Myocyte (in vitro differentiated cells): ENCODE data around the gene NPVF. TPM values are rescaled to one million over a fixed set of nuclear protein-coding genes. Genes with fewer than 3 reads are reported as not detected.

ENCODE experiments used
- total RNA-seq: library from RNA; depleted of rRNA; stranded (reverse); fragments of >200 nt; gene quantifications from 2 replicates; pipeline ENCODE4 v1.2.3, GENCODE V29; 2014

NPVF gene
- total RNA-seq, 1 donor from 2014 or later: not detected

Other genes with a start within 250 kb of the NPVF start
- 48.8 and 63.2 TPM in 2 replicates for gene OSBPL3, start 248.3 kb downstream of the NPVF start, total RNA-seq
- gene CYCS, start 103.2 kb downstream of the NPVF start, total RNA-seq: 120 and 208 TPM in 2 replicates